ENCODE data around the gene MAMSTR.
"Not testable (repeated sequence)": the region's sequence is repeated elsewhere in the genome, so short reads cannot be mapped to it uniquely, and the experiment has no call there.

GRCh38 chr19:48765816-48766215 is 46.3 kb upstream of the MAMSTR start:
- not testable (repeated sequence) for TF ChIP-seq CTCF (IDR thresholded peaks at IDR 0.05; ENCODE audit: low read length); EZH2 (optimal IDR thresholded peaks at IDR 0.05; ENCODE audit: low read depth, low read length)
